Measurements from ENCODE around the gene SP2. TPM values are rescaled to one million over a fixed set of nuclear protein-coding genes. Genes with fewer than 3 reads are reported as not detected.

SP2 gene
- total RNA-seq, 3 donors from 2014 or later, result 21.7 to 24.2 (median 21.7) TPM

GRCh38 chr17:47967607-47968252, 71.7 kb downstream of the SP2 start:
- ATAC-seq (peak; percentile 2), DNase-seq (peak in 2 of 3 donors; percentile 38 to 61)
- intact Hi-C loops (cut with DNase I, micrococcal nuclease), result loop anchor here in 1 of 2 donors (10.0 kb wide), 1 partner anchor 123 kb away; the partner anchor contains the start of gene SCRN2
- H3K4me3 ChIP-seq, result no peak overlapping the region
- TF ChIP-seq CTCF (IDR thresholded peaks at IDR 0.05), result no peak
- peaks cover 56% of the 10 kb centered on the region for H3K4me1 ChIP-seq (ENCODE audit: low read depth)
- H3K36me3 ChIP-seq (ENCODE audit: low read depth), result peaks cover 3% of the 10 kb centered on the region
- no peaks in the 10 kb centered on the region for H3K9me3 ChIP-seq

- H3K4me3 ChIP-seq, result no peak overlapping the region
- peaks cover 51% of the 10 kb centered on the region for H3K4me1 ChIP-seq (ENCODE audit: low read depth)
- TF ChIP-seq CTCF (IDR thresholded peaks at IDR 0.05), result no peak
- H3K9me3 ChIP-seq, result no peaks in the 10 kb centered on the region
- DNase-seq (no peak), ATAC-seq (no peak)
- intact Hi-C loops (cut with DNase I, micrococcal nuclease), result loop anchor here in 1 of 2 donors (10.0 kb wide), 1 partner anchor 124 kb away; the partner anchor contains the start of gene SCRN2
- H3K36me3 ChIP-seq (ENCODE audit: low read depth), result peaks cover 3% of the 10 kb centered on the region
Measured at GRCh38 chr17:47968836-47969235, 72.8 kb downstream of the SP2 start.

GRCh38 chr17:47969930-47970724, 74.1 kb downstream of the SP2 start:
- peak in 1 of 3 donors; percentile 34 for DNase-seq
- TF ChIP-seq CTCF (IDR thresholded peaks at IDR 0.05), result no peak
- Histone ChIP-seq H3K36me3 (ENCODE audit: low read depth) (peaks cover 3% of the 10 kb centered on the region), H3K4me3 (no peak overlapping the region), H3K4me1 (ENCODE audit: low read depth) (peaks cover 42% of the 10 kb centered on the region), H3K9me3 (no peaks in the 10 kb centered on the region)
- intact Hi-C loops (cut with DNase I, micrococcal nuclease), result loop anchor here in 1 of 2 donors (10.0 kb wide), 1 partner anchor 125 kb away; the partner anchor contains the start of gene SCRN2
- no peak for ATAC-seq

- Histone ChIP-seq H3K36me3 (ENCODE audit: low read depth) (peaks cover 3% of the 10 kb centered on the region), H3K4me3 (peak within 1 kb of the TSS; percentile 77), H3K9me3 (no peaks in the 10 kb centered on the region), H3K4me1 (ENCODE audit: low read depth) (peaks cover 34% of the 10 kb centered on the region)
- intact Hi-C loops (cut with DNase I, micrococcal nuclease), result no loop called here
- peak; percentile 96 for TF ChIP-seq CTCF (IDR thresholded peaks at IDR 0.05)
- DNase-seq (peak; percentile 100), ATAC-seq (peak; percentile 89)
Measured at GRCh38 chr17:47970725-47971499, 74.9 kb downstream of the SP2 start, which contains the start of gene CDK5RAP3. CDK5RAP3 (plus strand) TSS chr17:47971113; CDS start chr17:47971147, 34 bp downstream.

GRCh38 chr17:47973541-47973940, 77.5 kb downstream of the SP2 start:
- Histone ChIP-seq H3K9me3 (no peaks in the 10 kb centered on the region), H3K4me1 (ENCODE audit: low read depth) (peaks cover 21% of the 10 kb centered on the region), H3K4me3 (no peak overlapping the region), H3K36me3 (ENCODE audit: low read depth) (peaks cover 3% of the 10 kb centered on the region)
- DNase-seq, result no peak
- ATAC-seq, result no peak
- intact Hi-C loops (cut with DNase I, micrococcal nuclease), result no loop called here
- TF ChIP-seq CTCF (IDR thresholded peaks at IDR 0.05), result no peak

Data from mucosa of descending colon (tissue), 3 donors.